IMR-90 (cell line): ENCODE measurements around the gene CSPG5. TPM values are rescaled to one million over a fixed set of nuclear protein-coding genes. Genes with fewer than 3 reads are reported as not detected.

Experiments used
- ATAC-seq: fragments of 200-7000 bp; cut with Tn5 transposase; 2 replicates; pipeline ENCODE4 v1.9.1; 2020; ENCODE audit warnings: low read depth, mild to moderate bottlenecking, moderate library complexity
- BruUV-seq: library from RNA; stranded (reverse); fragments of 400-500 nt; replicated peaks from 2 replicates; lab custom pipeline; 2021; lab: Mats Ljungman, UMichigan
- CTCF ChIA-PET: fragments of 300-600 bp; formaldehyde crosslinking; extraction: SDS; loops from one replicate; lab custom pipeline; 2021; ENCODE audit warnings: antibody characterized with exemption; lab: Yijun Ruan, JAX
- POLR2A ChIA-PET: fragments of 300-600 bp; sonication (Branson Sonifier 250); formaldehyde crosslinking; loops from one replicate; lab custom pipeline; 2022; ENCODE audit warnings: antibody characterized with exemption; ENCODE audit not compliant: unreplicated experiment; lab: Charles Lee
- DNase-seq: peaks from one replicate; pipeline ENCODE4 v3.0.0; 2013
- H2AFZ ChIP-seq: replicated peaks from 2 replicates; pipeline ENCODE3; 2013; ENCODE audit warnings: low read length, mild to moderate bottlenecking; ENCODE audit not compliant: poor library complexity
- H2AK5ac ChIP-seq: 2 replicates; pipeline ENCODE4 v1.6.1; 2013; ENCODE audit warnings: low read depth, low read length, inconsistent platforms
- H2AK9ac ChIP-seq: replicated peaks from 2 replicates; pipeline ENCODE3; 2013; ENCODE audit warnings: mild to moderate bottlenecking, low read depth, low read length, moderate library complexity; ENCODE audit not compliant: poor library complexity
- H2BK120ac ChIP-seq: 2 replicates; pipeline ENCODE4 v1.6.1; 2013; ENCODE audit warnings: low read depth, low read length, inconsistent platforms
- H2BK15ac ChIP-seq: 3 replicates; pipeline ENCODE4 v1.6.1; 2013; ENCODE audit warnings: low read depth, low read length, inconsistent platforms
- H2BK20ac ChIP-seq: 2 replicates; pipeline ENCODE4 v1.6.1; 2013; ENCODE audit warnings: low read depth, mild to moderate bottlenecking, inconsistent platforms, low read length, moderate library complexity
- H2BK5ac ChIP-seq: 2 replicates; pipeline ENCODE4 v1.6.1; 2013; ENCODE audit warnings: mild to moderate bottlenecking, low read depth, low read length, inconsistent platforms; ENCODE audit not compliant: poor library complexity, severe bottlenecking
- H3K14ac ChIP-seq: replicated peaks from 2 replicates; pipeline ENCODE4 v1.6.1; 2013; ENCODE audit warnings: low read depth, low read length, inconsistent platforms
- H3K18ac ChIP-seq: 2 replicates; pipeline ENCODE4 v1.6.1; 2013; ENCODE audit warnings: low read depth, low read length, control low read depth
- H3K23ac ChIP-seq: 2 replicates; pipeline ENCODE4 v1.6.1; 2013; ENCODE audit warnings: low read depth, low read length, inconsistent platforms
- H3K27ac ChIP-seq: 2 replicates; pipeline ENCODE4 v1.5.1; 2013; ENCODE audit warnings: mild to moderate bottlenecking, control low read depth, low read length; ENCODE audit not compliant: insufficient read depth
- H3K27me3 ChIP-seq: 2 replicates; pipeline ENCODE4 v1.6.1; 2013; ENCODE audit warnings: low read length; ENCODE audit not compliant: control insufficient read depth, insufficient read depth
- H3K36me3 ChIP-seq: 2 replicates; pipeline ENCODE4 v1.6.1; 2013; ENCODE audit warnings: low read length, mixed read lengths; ENCODE audit not compliant: control insufficient read depth, insufficient read depth
- H3K4ac ChIP-seq: 2 replicates; pipeline ENCODE4 v1.6.1; 2013; ENCODE audit warnings: low read depth, low read length, inconsistent platforms
- H3K4me1 ChIP-seq: 2 replicates; pipeline ENCODE4 v1.6.1; 2013; ENCODE audit warnings: low read length, mixed read lengths; ENCODE audit not compliant: control insufficient read depth, insufficient read depth
- H3K4me2 ChIP-seq: 2 replicates; pipeline ENCODE4 v1.6.1; 2013; ENCODE audit warnings: low read depth, mild to moderate bottlenecking, control low read depth, low read length, moderate library complexity
- H3K4me3 ChIP-seq: 2 replicates; pipeline ENCODE4 v1.5.1; 2013; ENCODE audit warnings: low read depth, mild to moderate bottlenecking, control low read depth, low read length, moderate library complexity; ENCODE audit not compliant: insufficient read depth
- H3K56ac ChIP-seq: 2 replicates; pipeline ENCODE4 v1.6.1; 2013; ENCODE audit warnings: low read length, inconsistent platforms; ENCODE audit not compliant: insufficient read depth; ENCODE audit errors: extremely low read depth
- H3K79me1 ChIP-seq, 2 experiments: 2 replicates each; pipeline ENCODE4 v1.6.1; 2013; ENCODE audit warnings: low read length in 2 of 2, inconsistent platforms in 1 of 2, low read depth in 1 of 2
- H3K9ac ChIP-seq: 2 replicates; pipeline ENCODE4 v1.6.1; 2013; ENCODE audit warnings: low read depth, low read length, control low read depth
- H3K9me1 ChIP-seq: 2 replicates; pipeline ENCODE4 v1.6.1; 2013; ENCODE audit warnings: low read length, inconsistent platforms; ENCODE audit not compliant: insufficient read depth
- H3K9me3 ChIP-seq: 2 replicates; pipeline ENCODE4 v1.6.1; 2013; ENCODE audit warnings: low read length; ENCODE audit not compliant: control insufficient read depth, insufficient read depth
- H4K20me1 ChIP-seq: 2 replicates; pipeline ENCODE4 v1.6.1; 2013; ENCODE audit warnings: low read length, inconsistent platforms; ENCODE audit not compliant: insufficient read depth
- H4K5ac ChIP-seq: 2 replicates; pipeline ENCODE4 v1.6.1; 2013; ENCODE audit warnings: mild to moderate bottlenecking, low read depth, low read length, control low read depth
- H4K8ac ChIP-seq, 2 experiments: 2 replicates each; pipeline ENCODE4 v1.6.1; 2013; ENCODE audit warnings: low read depth in 2 of 2, low read length in 2 of 2, control low read depth in 1 of 2, inconsistent platforms in 1 of 2
- H4K91ac ChIP-seq: 2 replicates; pipeline ENCODE4 v1.6.1; 2013; ENCODE audit warnings: low read depth, low read length, inconsistent platforms; ENCODE audit not compliant: insufficient read depth
- CEBPB ChIP-seq: IDR thresholded peaks from 2 replicates; pipeline ENCODE4 v1.6.1; 2012; ENCODE audit warnings: low read depth, low read length, improper control_type of control experiment
- CHD1 ChIP-seq: IDR thresholded peaks from 2 replicates; pipeline ENCODE4 v1.6.1; 2012; ENCODE audit warnings: low read depth, low read length, improper control_type of control experiment
- CTCF ChIP-seq: conservative IDR thresholded peaks from 2 replicates; pipeline ENCODE4 v1.5.1; 2012; ENCODE audit warnings: mild to moderate bottlenecking, low read depth, low read length, improper control_type of control experiment
- ELK1 ChIP-seq: fragments of 150-350 bp; IDR thresholded peaks from 2 replicates; pipeline ENCODE4 v1.6.1; 2016; ENCODE audit warnings: low read depth, mild to moderate bottlenecking, low read length, moderate library complexity, borderline replicate concordance
- FOS ChIP-seq: fragments of 150-350 bp; IDR thresholded peaks from 2 replicates; pipeline ENCODE4 v1.6.1; 2016; ENCODE audit warnings: low read depth, low read length
- MAFK ChIP-seq: IDR thresholded peaks from 2 replicates; pipeline ENCODE4 v1.6.1; 2012; ENCODE audit warnings: low read depth, low read length, improper control_type of control experiment
- RAD21 ChIP-seq: IDR thresholded peaks from 2 replicates; pipeline ENCODE4 v1.6.1; 2012; ENCODE audit warnings: low read length, improper control_type of control experiment
- SMC3 ChIP-seq: fragments of 150-350 bp; IDR thresholded peaks from 2 replicates; pipeline ENCODE4 v1.6.1; 2016; ENCODE audit warnings: low read depth, mild to moderate bottlenecking, antibody characterized with exemption, low read length, moderate library complexity
- USF2 ChIP-seq: fragments of 150-350 bp; IDR thresholded peaks from 2 replicates; pipeline ENCODE4 v1.6.1; 2017; ENCODE audit warnings: mild to moderate bottlenecking, antibody characterized with exemption, low read length, low read depth
- WGBS, 2 experiments: methylation state at CpG; one replicate each; pipeline versions ENCODE4 v1.1.5 to v1.1.7; 2013; ENCODE audit warnings: missing lambda C conversion rate in 2 of 2; ENCODE audit not compliant: insufficient read length in 1 of 2; ENCODE audit errors: extremely low coverage in 2 of 2; 5-methylcytosine and 5-hydroxymethylcytosine counted together
- dilution Hi-C: fragments of 300-500 bp; cut with HindIII; formaldehyde crosslinking; loops from one replicate; pipeline ENCODE4 v1.14.3; 2018; ENCODE audit warnings: low sequenced_read_pairs; ENCODE audit not compliant: unreplicated experiment
- in situ Hi-C: fragments of 300-500 bp; cut with MboI; formaldehyde crosslinking; loops from 3 replicates; pipeline ENCODE4 v1.14.3; 2019; ENCODE audit warnings: low sequenced_read_pairs, inconsistent platforms, mixed read lengths
- intact Hi-C: fragments of 100-400 bp; cut with micrococcal nuclease; formaldehyde crosslinking; loops from 2 replicates; pipeline ENCODE4 v1.10.0; 2022
- polyA plus RNA-seq, 3 experiments: library from polyadenylated mRNA; depleted of rRNA; stranded (reverse); fragments of >200 nt; gene quantifications; 2 replicates each; pipeline ENCODE4 v1.2.3, GENCODE V29; 2012; ENCODE audit warnings: low replicate concordance in 1 of 3
- total RNA-seq: library from RNA; depleted of rRNA; stranded (reverse); fragments of >200 nt; gene quantifications from 2 replicates; pipeline ENCODE4 v1.2.3, GENCODE V29; 2012

Gene CSPG5
- total and polyA plus RNA-seq, 2 of the 4 experiments (the other 2 are of a cell fraction) = under 0.01 to 0.10 TPM

- Histone ChIP-seq H2AK5ac (no peak overlapping the region), H4K8ac (no peak overlapping the region), H4K91ac (no peak overlapping the region), H2AFZ (no peak overlapping the region), H3K4me3 (no peak overlapping the region), H3K4ac (no peak overlapping the region), H3K56ac (no peak overlapping the region), H3K9me1 (no peaks in the 10 kb centered on the region), H3K79me1 (no peaks in the 10 kb centered on the region), H3K9ac (no peak overlapping the region), H3K23ac (no peak overlapping the region), H4K20me1 (no peaks in the 10 kb centered on the region), H2BK20ac (no peak overlapping the region), H2AK9ac (no peak overlapping the region), H2BK5ac (no peak overlapping the region), H3K4me2 (no peak overlapping the region), H3K14ac (no peak overlapping the region), H3K27me3 (peaks cover 10% of the 10 kb centered on the region), H2BK15ac (no peak overlapping the region), H4K5ac (no peak overlapping the region), H3K27ac (no peak overlapping the region), H2BK120ac (no peak overlapping the region), H3K18ac (no peak overlapping the region), H3K36me3 (no peaks in the 10 kb centered on the region), H3K9me3 (no peaks in the 10 kb centered on the region; the same call in 1 of the 2 replicates), H3K4me1 (no peaks in the 10 kb centered on the region)
- intact Hi-C loops (no loop called here), dilution Hi-C loops (no loop called here), in situ Hi-C loops (no loop called here)
- BruUV-seq = no TSS peak
- no peak for TF ChIP-seq CHD1
- no peak for TF ChIP-seq CEBPB
- no peak for TF ChIP-seq FOS
- no peak for TF ChIP-seq ELK1
- no peak for TF ChIP-seq MAFK
- TF ChIP-seq RAD21 = no peak
- no peak for TF ChIP-seq USF2
- no peak for TF ChIP-seq CTCF
- TF ChIP-seq SMC3 = no peak
- POLR2A ChIA-PET = no interaction called here
- DNase-seq (no peak), ATAC-seq (no peak)
- no CpG with 5 or more reads among the region's 2 CpGs for WGBS, 2 experiments
- CTCF ChIA-PET = interaction anchor here (1.2 kb wide), 1 partner anchor 11 kb away, joined by 4 read pairs; no protein-coding TSS in a partner anchor
Measured at GRCh38 chr3:47533481-47533880, 45.2 kb downstream of the CSPG5 start.
